Ovary (tissue), 9 donors: ENCODE results near the gene CRTAC1. TPM values are rescaled to one million over a fixed set of nuclear protein-coding genes. Genes with fewer than 3 reads are reported as not detected.

Experiments
- DNase-seq, 5 donors: peaks; one replicate each; pipeline ENCODE4 v3.0.0-alpha.2; 2019 to 2020
- H3K27ac ChIP-seq, 2 donors: fragments of 200-600 bp; one replicate each; pipeline versions ENCODE4 v1.5.1 to v1.8.0; 2019 to 2022
- H3K27me3 ChIP-seq: fragments of 200-600 bp; one replicate; pipeline ENCODE4 v1.8.0; 2022
- H3K36me3 ChIP-seq: fragments of 200-600 bp; sonication (generic); one replicate; pipeline ENCODE4 v1.5.1; 2019
- H3K4me1 ChIP-seq: one replicate; pipeline ENCODE4 v1.8.1; 2013; ENCODE audit warnings: mild to moderate bottlenecking, moderate library complexity; ENCODE audit not compliant: insufficient read depth
- H3K4me3 ChIP-seq: fragments of 200-600 bp; sonication (generic); one replicate; pipeline ENCODE4 v1.5.1; 2017
- H3K9me3 ChIP-seq, 2 donors: fragments of 200-600 bp in 1 of 2; sonication (generic) in 1 of 2; one replicate each; pipeline versions ENCODE4 v1.5.1 to v1.8.1; 2013 to 2019; ENCODE audit warnings: mild to moderate bottlenecking in 1 of 2, moderate library complexity in 1 of 2
- EP300 ChIP-seq: sonication (generic); formaldehyde crosslinking; IDR thresholded peaks from one replicate; pipeline ENCODE4 v1.6.1; 2017; ENCODE audit warnings: antibody characterized with exemption
- POLR2A ChIP-seq: fragments of 450-650 bp; IDR thresholded peaks from one replicate; pipeline ENCODE4 v1.6.1; 2017; ENCODE audit warnings: antibody characterized with exemption, mild to moderate bottlenecking, moderate library complexity
- WGBS, 3 donors: extraction: QIAGEN DNeasy Blood & Tissue Kit in 1 of 3; methylation state at CpG; one replicate each; pipeline versions ENCODE4 v1.1.5 to v1.1.7; 2013 to 2017; 5-methylcytosine and 5-hydroxymethylcytosine counted together
- intact Hi-C, 4 donors: fragments of 100-400 bp; cut with DNase I; formaldehyde crosslinking; loops; one replicate each; pipeline versions ENCODE4 v1.11.0 to v1.15.1; 2022 to 2023
- polyA plus RNA-seq, 2 donors: library from polyadenylated mRNA; stranded (reverse); fragments of 200-250 nt in 1 of 2; fragments of 350-450 nt in 1 of 2; fragmentation: Illumina TruSeq in 1 of 2; extraction: RNeasy Lipid Tissue Mini Kit (QIAGEN cat#74804) in 1 of 2; gene quantifications; one replicate each; pipeline ENCODE4 v1.2.3, GENCODE V29; 2013 to 2014
- total RNA-seq, 7 donors: library from RNA; depleted of rRNA in 2 of 7; stranded (reverse); fragments of >200 nt in 2 of 7; fragmentation: NEBNext Ultra II Directional in 3 of 7; extraction: Animal tissue kit (Norgen Biotek cat#: 25700) in 3 of 7; gene quantifications; one replicate each; pipeline versions ENCODE4 v1.1.0 to v1.2.4, GENCODE V29; 2016 to 2023
- TF ChIP-seq, protein P1 (sequence below), 3 donors: fragments of 450-650 bp in 2 of 3; fragments of 200-600 bp in 1 of 3; IDR thresholded peaks; one replicate each; pipeline versions ENCODE4 v1.5.1 to v1.8.0; 2016 to 2022; ENCODE audit warnings: antibody characterized with exemption in 3 of 3, mild to moderate bottlenecking in 1 of 3
- donor health status: DM: no; HTN: no; CAD: no; lungs with moderate emphysema.
- donor health status: DM: no; HTN: no; CAD: no.
- donor health status: Bipolar disorder and iron deficiency.
- donor health status: DM: yes; HTN: yes; CAD: no.
- donor health status: DM: no; HTN: no; CAD: no.
- donor health status: DM: yes; HTN: yes; CAD: no.

The CRTAC1 gene
- total and polyA plus RNA-seq, 9 donors: 0.13 to 19.5 (median 1.6) TPM

DNA sequence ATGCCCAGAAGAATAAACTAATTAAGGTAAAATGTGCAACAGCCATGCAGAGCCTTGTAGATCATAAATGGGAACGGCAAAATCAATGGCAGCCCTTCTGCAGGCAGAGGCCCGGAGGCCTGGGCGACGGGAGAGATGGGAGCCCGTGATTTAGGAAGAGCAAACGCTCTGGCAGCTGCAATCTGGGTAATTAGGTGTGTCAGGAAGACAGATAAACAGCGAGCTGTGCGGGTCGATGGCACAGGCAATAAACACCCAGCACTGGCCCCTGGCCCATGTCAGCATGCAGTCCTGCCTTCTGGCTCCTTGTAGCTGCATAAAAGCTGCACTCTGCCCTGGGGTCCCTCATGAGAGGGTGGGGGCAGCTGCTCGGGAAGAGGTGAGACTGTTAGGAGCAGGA, 102.8 kb downstream of the CRTAC1 start:
- 10 to 13% (median 12%) methylated on average over 10 of the region's 10 CpGs for WGBS, 3 donors
- no peak for DNase-seq
- TF ChIP-seq POLR2A: no peak
- TF ChIP-seq, protein P1, sequence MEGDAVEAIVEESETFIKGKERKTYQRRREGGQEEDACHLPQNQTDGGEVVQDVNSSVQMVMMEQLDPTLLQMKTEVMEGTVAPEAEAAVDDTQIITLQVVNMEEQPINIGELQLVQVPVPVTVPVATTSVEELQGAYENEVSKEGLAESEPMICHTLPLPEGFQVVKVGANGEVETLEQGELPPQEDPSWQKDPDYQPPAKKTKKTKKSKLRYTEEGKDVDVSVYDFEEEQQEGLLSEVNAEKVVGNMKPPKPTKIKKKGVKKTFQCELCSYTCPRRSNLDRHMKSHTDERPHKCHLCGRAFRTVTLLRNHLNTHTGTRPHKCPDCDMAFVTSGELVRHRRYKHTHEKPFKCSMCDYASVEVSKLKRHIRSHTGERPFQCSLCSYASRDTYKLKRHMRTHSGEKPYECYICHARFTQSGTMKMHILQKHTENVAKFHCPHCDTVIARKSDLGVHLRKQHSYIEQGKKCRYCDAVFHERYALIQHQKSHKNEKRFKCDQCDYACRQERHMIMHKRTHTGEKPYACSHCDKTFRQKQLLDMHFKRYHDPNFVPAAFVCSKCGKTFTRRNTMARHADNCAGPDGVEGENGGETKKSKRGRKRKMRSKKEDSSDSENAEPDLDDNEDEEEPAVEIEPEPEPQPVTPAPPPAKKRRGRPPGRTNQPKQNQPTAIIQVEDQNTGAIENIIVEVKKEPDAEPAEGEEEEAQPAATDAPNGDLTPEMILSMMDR (IDR thresholded peaks at IDR 0.05): no peak
- no peak for TF ChIP-seq EP300

DNA sequence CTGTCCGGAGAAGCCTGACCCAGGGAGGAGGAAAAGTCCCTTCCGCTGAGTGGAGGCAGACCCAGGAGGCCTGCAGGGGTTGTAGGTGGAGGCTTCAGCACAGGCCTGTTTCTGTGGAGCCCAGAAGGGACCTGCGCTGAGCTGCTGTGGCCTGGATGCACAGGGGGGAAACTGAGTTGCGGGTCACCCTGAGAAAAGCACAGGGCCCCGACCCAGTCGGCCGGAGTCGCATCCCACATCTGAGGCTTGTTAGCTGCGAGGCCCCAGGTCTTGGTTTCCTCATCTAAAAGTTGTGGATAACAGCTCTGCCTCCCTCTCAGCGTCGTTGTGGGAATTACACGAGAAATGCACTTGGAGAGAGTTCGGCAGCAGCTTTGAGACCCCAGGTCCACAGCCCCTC, 104.4 kb downstream of the CRTAC1 start:
- intact Hi-C loops: loop anchor here in 1 of 4 donors (10.0 kb wide), 1 partner anchor 119 kb away; no protein-coding TSS in a partner anchor
- H3K9me3 ChIP-seq: no peaks in the 10 kb centered on the region
- no peak overlapping the region for H3K4me3 ChIP-seq
- no peak for DNase-seq
- TF ChIP-seq POLR2A: no peak
- TF ChIP-seq, protein P1 (IDR thresholded peaks at IDR 0.05): no peak
- no peak for TF ChIP-seq EP300
- H3K36me3 ChIP-seq: no peaks in the 10 kb centered on the region
- no peaks in the 10 kb centered on the region for H3K27me3 ChIP-seq
- H3K4me1 ChIP-seq: no peaks in the 10 kb centered on the region
- WGBS, 3 donors: 80 to 81% (median 80%) methylated on average over 13 of the region's 13 CpGs
- no peak overlapping the region for H3K27ac ChIP-seq

More for the DNA sequence above, 102.8 kb downstream of the CRTAC1 start:
- Histone ChIP-seq H3K36me3 (no peaks in the 10 kb centered on the region), H3K4me1 (no peaks in the 10 kb centered on the region), H3K4me3 (no peak overlapping the region), H3K9me3 (no peaks in the 10 kb centered on the region), H3K27ac (no peak overlapping the region), H3K27me3 (no peaks in the 10 kb centered on the region)
- intact Hi-C loops: loop anchor here in 1 of 4 donors (10.0 kb wide), 1 partner anchor 117 kb away; no protein-coding TSS in a partner anchor

DNA sequence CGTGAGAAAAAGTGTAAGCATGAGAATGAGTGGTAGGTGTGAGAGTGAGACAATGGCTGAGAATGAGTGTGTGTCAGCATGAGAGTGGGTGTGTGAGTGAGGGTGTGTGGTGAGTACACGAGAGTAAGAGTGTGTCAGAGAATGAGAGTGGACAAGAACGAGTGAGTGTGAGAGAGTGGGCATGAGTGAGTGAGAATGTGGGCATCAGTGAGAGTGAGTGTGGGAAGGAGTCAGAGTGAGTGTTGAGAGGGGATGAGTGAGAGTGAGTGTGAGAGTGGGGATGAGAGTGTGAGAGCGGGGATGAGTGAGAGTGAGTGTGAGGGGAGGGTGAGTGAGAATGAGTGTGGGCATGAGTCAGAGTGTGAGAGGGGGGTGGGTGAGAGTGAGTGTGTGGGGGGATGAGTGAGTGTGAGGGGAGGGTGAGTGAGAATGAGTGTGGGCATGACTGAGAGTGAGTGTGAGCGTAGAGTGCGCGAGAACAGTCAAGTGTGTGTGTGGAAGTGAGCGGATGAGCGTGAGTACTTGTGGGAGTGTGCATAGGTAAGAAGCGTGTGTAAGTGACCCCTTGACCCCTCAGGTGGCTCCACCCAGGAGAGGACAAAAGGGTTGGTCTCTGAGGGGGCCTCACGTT, 105.0 kb downstream of the CRTAC1 start:
- Histone ChIP-seq H3K36me3 (no peaks in the 10 kb centered on the region), H3K4me3 (no peak overlapping the region), H3K27ac (no peak overlapping the region), H3K27me3 (no peaks in the 10 kb centered on the region), H3K9me3 (no peaks in the 10 kb centered on the region), H3K4me1 (no peaks in the 10 kb centered on the region)
- no peak for TF ChIP-seq POLR2A
- TF ChIP-seq, protein P1 (IDR thresholded peaks at IDR 0.05): no peak
- TF ChIP-seq EP300: no peak
- no peak for DNase-seq
- 82 to 84% (median 84%) methylated on average over 11 of the region's 11 CpGs for WGBS, 3 donors
- intact Hi-C loops: loop anchor here in 1 of 4 donors (10.0 kb wide), 1 partner anchor 119 kb away; no protein-coding TSS in a partner anchor

DNA sequence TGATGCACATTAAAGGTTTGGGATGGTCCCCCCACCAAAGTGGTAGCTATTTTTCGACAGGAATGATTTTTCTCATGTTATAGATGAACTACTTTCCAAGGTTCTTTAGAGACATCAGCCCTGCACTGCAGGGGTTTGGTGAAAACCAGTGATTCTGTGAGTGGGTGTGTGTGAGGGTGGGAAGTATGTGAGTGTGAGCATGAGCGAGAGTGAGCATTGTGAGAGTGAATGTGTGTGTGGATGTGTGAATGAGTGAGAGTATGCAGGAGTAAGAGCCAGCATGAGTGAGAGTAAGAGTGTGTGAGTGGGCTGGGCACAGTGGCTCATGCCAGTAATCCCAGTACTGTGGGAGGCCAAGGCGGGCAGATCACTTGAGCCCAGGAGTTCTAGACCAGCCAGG, 105.7 kb downstream of the CRTAC1 start:
- Histone ChIP-seq H3K9me3 (no peaks in the 10 kb centered on the region), H3K4me1 (no peaks in the 10 kb centered on the region), H3K27ac (no peak overlapping the region), H3K27me3 (no peaks in the 10 kb centered on the region), H3K36me3 (no peaks in the 10 kb centered on the region), H3K4me3 (no peak overlapping the region)
- TF ChIP-seq, protein P1 (IDR thresholded peaks at IDR 0.05): no peak
- TF ChIP-seq POLR2A (no peak), EP300 (no peak)
- intact Hi-C loops: loop anchor here in 1 of 4 donors (10.0 kb wide), 1 partner anchor 120 kb away; no protein-coding TSS in a partner anchor
- DNase-seq: no peak
- 58 to 70% (median 68%) methylated on average over 3 of the region's 3 CpGs for WGBS, 3 donors
